ENCODE measurements around the gene KIF26A. TPM values are rescaled to one million over a fixed set of nuclear protein-coding genes. Genes with fewer than 3 reads are reported as not detected.

KIF26A gene
- total and polyA plus RNA-seq, 2 of the 4 experiments (the other 2 are of a cell fraction), result not detected

GRCh38 chr14:104184506-104184905, 46.1 kb downstream of the KIF26A start:
- no peak overlapping the region for H3K4me2 ChIP-seq (ENCODE audit: low read depth, low read length)
- no peak overlapping the region for H2AK5ac ChIP-seq (ENCODE audit: low read depth, low read length)
- H3K23ac ChIP-seq (ENCODE audit: low read depth, low read length), result no peak overlapping the region
- 65% methylated on average over 8 of the region's 12 CpGs; no CpG with 5 or more reads in 1 of the 2 experiments for WGBS, 2 experiments (ENCODE audit: extremely low coverage in 2 of 2, insufficient read length in 1 of 2)
- ChIA-PET CTCF (no interaction called here), POLR2A (ENCODE audit: unreplicated experiment) (no interaction called here)
- TF ChIP-seq RAD21 (IDR thresholded peaks at IDR 0.05; ENCODE audit: low read length) (no peak), CHD1 (IDR thresholded peaks at IDR 0.05; ENCODE audit: low read depth, low read length) (no peak), ELK1 (IDR thresholded peaks at IDR 0.05; ENCODE audit: borderline replicate concordance, low read depth, low read length) (no peak), BHLHE40 (IDR thresholded peaks at IDR 0.05; ENCODE audit: low read depth, low read length) (no peak), CTCF (conservative IDR thresholded peaks at IDR 0.05; ENCODE audit: low read depth, low read length) (no peak), SMC3 (IDR thresholded peaks at IDR 0.05; ENCODE audit: low read depth, low read length) (no peak), USF2 (IDR thresholded peaks at IDR 0.05; ENCODE audit: low read depth, low read length) (no peak), FOS (IDR thresholded peaks at IDR 0.05; ENCODE audit: low read depth, low read length) (no peak), MAZ (IDR thresholded peaks at IDR 0.05; ENCODE audit: borderline replicate concordance, low read depth, low read length) (no peak), MAFK (IDR thresholded peaks at IDR 0.05; ENCODE audit: low read depth, low read length) (no peak), CEBPB (IDR thresholded peaks at IDR 0.05; ENCODE audit: low read depth, low read length) (no peak), NFE2L2 (IDR thresholded peaks at IDR 0.05; ENCODE audit: low read depth, low read length) (no peak), MXI1 (IDR thresholded peaks at IDR 0.05; ENCODE audit: borderline replicate concordance, low read depth, low read length) (no peak), RCOR1 (IDR thresholded peaks at IDR 0.05; ENCODE audit: insufficient replicate concordance, low read length) (no peak), RFX5 (IDR thresholded peaks at IDR 0.05; ENCODE audit: low read depth, low read length) (no peak), POLR2A (IDR thresholded peaks at IDR 0.05; ENCODE audit: low read depth, low read length) (no peak)
- no peaks in the 10 kb centered on the region for H3K4me1 ChIP-seq (ENCODE audit: control insufficient read depth, insufficient read depth, low read length)
- DNase-seq (no peak), ATAC-seq (ENCODE audit: low read depth) (no peak)
- H3K9me3 ChIP-seq (ENCODE audit: control insufficient read depth, insufficient read depth, low read length), result peaks cover 10% of the 10 kb centered on the region; the same call in 1 of the 2 replicates
- no peak overlapping the region for H4K91ac ChIP-seq (ENCODE audit: insufficient read depth, low read depth, low read length)
- no peak overlapping the region for H2AFZ ChIP-seq (replicated peaks; ENCODE audit: low read length, poor library complexity)
- H4K5ac ChIP-seq (ENCODE audit: low read depth, low read length), result no peak overlapping the region
- no peak overlapping the region for H3K18ac ChIP-seq (ENCODE audit: low read depth, low read length)
- H2BK15ac ChIP-seq (ENCODE audit: low read depth, low read length), result no peak overlapping the region
- no peak overlapping the region for H3K56ac ChIP-seq (ENCODE audit: extremely low read depth, insufficient read depth, low read length)
- intact Hi-C loops (cut with micrococcal nuclease) (no loop called here), in situ Hi-C loops (cut with MboI; ENCODE audit: low sequenced_read_pairs) (no loop called here), dilution Hi-C loops (cut with HindIII; ENCODE audit: low sequenced_read_pairs, unreplicated experiment) (no loop called here)
- H4K20me1 ChIP-seq (ENCODE audit: insufficient read depth, low read length), result no peaks in the 10 kb centered on the region
- no peaks in the 10 kb centered on the region for H3K36me3 ChIP-seq (ENCODE audit: control insufficient read depth, insufficient read depth, low read length)
- H2BK5ac ChIP-seq (ENCODE audit: low read depth, low read length, poor library complexity, severe bottlenecking), result no peak overlapping the region
- no peak overlapping the region for H3K14ac ChIP-seq (replicated peaks; ENCODE audit: low read depth, low read length)
- H3K4ac ChIP-seq (ENCODE audit: low read depth, low read length), result no peak overlapping the region
- H3K27ac ChIP-seq (ENCODE audit: insufficient read depth, low read length), result no peak overlapping the region
- no peaks in the 10 kb centered on the region for H3K79me1 ChIP-seq (ENCODE audit: low read depth in 1 of 2, low read length in 2 of 2)
- no peak overlapping the region for H3K9ac ChIP-seq (ENCODE audit: low read depth, low read length)
- H4K8ac ChIP-seq (ENCODE audit: low read depth in 2 of 2, low read length in 2 of 2), result no peak overlapping the region
- BruUV-seq (replicated peaks), result no TSS peak
- H2BK120ac ChIP-seq (ENCODE audit: low read depth, low read length), result no peak overlapping the region
- no peaks in the 10 kb centered on the region for H3K9me1 ChIP-seq (ENCODE audit: insufficient read depth, low read length)
- no peaks in the 10 kb centered on the region for H3K27me3 ChIP-seq (ENCODE audit: control insufficient read depth, insufficient read depth, low read length)
- H2BK20ac ChIP-seq (ENCODE audit: low read depth, low read length), result no peak overlapping the region
- no peak overlapping the region for H2AK9ac ChIP-seq (replicated peaks; ENCODE audit: low read depth, low read length, poor library complexity)
- no peak overlapping the region for H3K4me3 ChIP-seq (ENCODE audit: insufficient read depth, low read depth, low read length)

Data from IMR-90 (cell line).